GM18870 (cell line): ENCODE results near the gene ERBIN.
"Not testable (repeated sequence)": the region's sequence is repeated elsewhere in the genome, so short reads cannot be mapped to it uniquely, and the experiment has no call there.

Source experiments
- ATAC-seq: cut with Tn5 transposase; IDR thresholded peaks from one replicate; pipeline ENCODE4 v1.9.1; 2021; ENCODE audit warnings: moderate library complexity; ENCODE audit not compliant: unreplicated experiment

The ERBIN gene

GRCh38 chr5:65916636-65917035 lies 9.7 kb upstream of the ERBIN start:
- ATAC-seq, result no peak

GRCh38 chr5:65919773-65920172 lies 6.6 kb upstream of the ERBIN start:
- no peak for ATAC-seq

GRCh38 chr5:65923339-65923738 lies 3.0 kb upstream of the ERBIN start:
- ATAC-seq, result no peak

GRCh38 chr5:65924366-65925043 lies 1.9 kb upstream of the ERBIN start:
- no peak for ATAC-seq

- ATAC-seq, result peak; percentile 62
These were observed 1.3 kb upstream of the ERBIN start for GRCh38 chr5:65925044-65925600.

- peak; percentile 21 for ATAC-seq
These were observed 637 bp upstream of the ERBIN start for GRCh38 chr5:65925601-65926275.

- no peak for ATAC-seq
These were observed 518 bp downstream of the ERBIN start for GRCh38 chr5:65926893-65927292.

- peak; percentile 38 for ATAC-seq
These were observed 1.3 kb downstream of the ERBIN start for GRCh38 chr5:65927503-65928321.

GRCh38 chr5:65928322-65928752 lies 2.0 kb downstream of the ERBIN start:
- no peak for ATAC-seq

GRCh38 chr5:65928860-65929259 lies 2.5 kb downstream of the ERBIN start:
- ATAC-seq, result no peak

GRCh38 chr5:65932676-65933075 lies 6.3 kb downstream of the ERBIN start:
- ATAC-seq, result no peak

GRCh38 chr5:65933295-65933694 lies 6.9 kb downstream of the ERBIN start:
- ATAC-seq, result no peak

- ATAC-seq, result peak; percentile 61
These were observed 11.9 kb downstream of the ERBIN start for GRCh38 chr5:65938256-65938655.

GRCh38 chr5:65943771-65944170 lies 17.4 kb downstream of the ERBIN start:
- ATAC-seq, result no peak

- ATAC-seq, result no peak
These were observed 19.9 kb downstream of the ERBIN start for GRCh38 chr5:65946198-65946745.

GRCh38 chr5:65948115-65948747 lies 21.9 kb downstream of the ERBIN start:
- no peak for ATAC-seq

GRCh38 chr5:65951330-65951729 lies 25.0 kb downstream of the ERBIN start:
- no peak for ATAC-seq

GRCh38 chr5:65952259-65952658 lies 25.9 kb downstream of the ERBIN start:
- ATAC-seq, result no peak

GRCh38 chr5:65954200-65954599 lies 27.8 kb downstream of the ERBIN start:
- ATAC-seq, result no peak

GRCh38 chr5:65955746-65956145 lies 29.4 kb downstream of the ERBIN start:
- ATAC-seq, result no peak

GRCh38 chr5:65957703-65958102 lies 31.3 kb downstream of the ERBIN start:
- ATAC-seq, result not testable (repeated sequence)
